ENCODE results near the gene MVB12B.

DNA sequence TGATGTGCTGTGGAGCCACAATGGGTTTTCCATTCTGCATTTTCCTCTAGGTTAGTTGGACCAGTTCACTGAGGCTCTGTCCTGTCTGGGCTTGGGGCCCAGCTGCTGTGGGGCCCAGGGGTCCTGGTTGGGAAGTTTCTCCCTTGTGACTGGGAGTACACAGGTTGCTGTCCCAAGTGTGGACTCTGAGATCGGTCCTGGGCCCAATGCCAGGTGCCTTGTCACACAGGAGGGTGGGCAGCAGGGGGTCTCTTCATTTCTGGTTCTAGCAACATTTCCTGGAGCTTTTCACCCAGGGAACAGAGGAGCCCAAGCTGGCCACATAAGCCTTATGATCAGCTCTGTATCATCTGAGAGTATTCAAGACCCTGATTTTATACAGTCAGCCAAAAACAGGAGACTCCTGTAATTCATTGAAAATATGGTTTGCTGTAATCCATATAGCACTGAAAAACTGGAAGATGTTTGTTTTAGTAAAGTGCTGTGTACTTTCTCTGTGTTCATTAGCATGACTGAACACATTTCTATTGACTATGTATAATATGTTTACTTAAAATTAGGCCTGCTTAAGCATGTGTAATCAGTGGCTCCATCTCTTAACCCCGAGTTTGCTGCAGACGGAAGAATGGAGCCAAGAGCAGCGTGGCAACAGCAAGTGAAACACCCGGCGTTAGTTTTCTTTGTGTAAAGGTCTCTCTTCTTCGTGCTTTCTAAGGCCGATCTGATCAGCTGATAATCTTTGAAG is 62.5 kb downstream of the MVB12B start:
- TF ChIP-seq POLR2A (IDR thresholded peaks at IDR 0.05): no peak
- TF ChIP-seq, protein P1, sequence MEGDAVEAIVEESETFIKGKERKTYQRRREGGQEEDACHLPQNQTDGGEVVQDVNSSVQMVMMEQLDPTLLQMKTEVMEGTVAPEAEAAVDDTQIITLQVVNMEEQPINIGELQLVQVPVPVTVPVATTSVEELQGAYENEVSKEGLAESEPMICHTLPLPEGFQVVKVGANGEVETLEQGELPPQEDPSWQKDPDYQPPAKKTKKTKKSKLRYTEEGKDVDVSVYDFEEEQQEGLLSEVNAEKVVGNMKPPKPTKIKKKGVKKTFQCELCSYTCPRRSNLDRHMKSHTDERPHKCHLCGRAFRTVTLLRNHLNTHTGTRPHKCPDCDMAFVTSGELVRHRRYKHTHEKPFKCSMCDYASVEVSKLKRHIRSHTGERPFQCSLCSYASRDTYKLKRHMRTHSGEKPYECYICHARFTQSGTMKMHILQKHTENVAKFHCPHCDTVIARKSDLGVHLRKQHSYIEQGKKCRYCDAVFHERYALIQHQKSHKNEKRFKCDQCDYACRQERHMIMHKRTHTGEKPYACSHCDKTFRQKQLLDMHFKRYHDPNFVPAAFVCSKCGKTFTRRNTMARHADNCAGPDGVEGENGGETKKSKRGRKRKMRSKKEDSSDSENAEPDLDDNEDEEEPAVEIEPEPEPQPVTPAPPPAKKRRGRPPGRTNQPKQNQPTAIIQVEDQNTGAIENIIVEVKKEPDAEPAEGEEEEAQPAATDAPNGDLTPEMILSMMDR (IDR thresholded peaks at IDR 0.05): no peak

Data from vagina (tissue), 2 donors.